ENCODE data around the gene RTN4IP1.

GRCh38 chr6:106563614-106564013 lies 65.7 kb downstream of the RTN4IP1 start:
- TF ChIP-seq, protein P1, sequence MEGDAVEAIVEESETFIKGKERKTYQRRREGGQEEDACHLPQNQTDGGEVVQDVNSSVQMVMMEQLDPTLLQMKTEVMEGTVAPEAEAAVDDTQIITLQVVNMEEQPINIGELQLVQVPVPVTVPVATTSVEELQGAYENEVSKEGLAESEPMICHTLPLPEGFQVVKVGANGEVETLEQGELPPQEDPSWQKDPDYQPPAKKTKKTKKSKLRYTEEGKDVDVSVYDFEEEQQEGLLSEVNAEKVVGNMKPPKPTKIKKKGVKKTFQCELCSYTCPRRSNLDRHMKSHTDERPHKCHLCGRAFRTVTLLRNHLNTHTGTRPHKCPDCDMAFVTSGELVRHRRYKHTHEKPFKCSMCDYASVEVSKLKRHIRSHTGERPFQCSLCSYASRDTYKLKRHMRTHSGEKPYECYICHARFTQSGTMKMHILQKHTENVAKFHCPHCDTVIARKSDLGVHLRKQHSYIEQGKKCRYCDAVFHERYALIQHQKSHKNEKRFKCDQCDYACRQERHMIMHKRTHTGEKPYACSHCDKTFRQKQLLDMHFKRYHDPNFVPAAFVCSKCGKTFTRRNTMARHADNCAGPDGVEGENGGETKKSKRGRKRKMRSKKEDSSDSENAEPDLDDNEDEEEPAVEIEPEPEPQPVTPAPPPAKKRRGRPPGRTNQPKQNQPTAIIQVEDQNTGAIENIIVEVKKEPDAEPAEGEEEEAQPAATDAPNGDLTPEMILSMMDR (conservative IDR thresholded peaks at IDR 0.05; ENCODE audit: low read depth, low read length): no peak
- TF ChIP-seq EZH2phosphoT487 (IDR thresholded peaks at IDR 0.05; ENCODE audit: borderline replicate concordance, low read length): no peak

All from PC-3 (cell line).